Measurements from ENCODE around the gene LAT.

- no peak for TF ChIP-seq POLR2A (IDR thresholded peaks at IDR 0.05; ENCODE audit: low read depth, low read length)
- TF ChIP-seq EZH2 (IDR thresholded peaks at IDR 0.05; ENCODE audit: borderline replicate concordance, low read depth, low read length, severe bottlenecking), result no peak
- no peak for TF ChIP-seq CTCF (IDR thresholded peaks at IDR 0.05; ENCODE audit: extremely low read depth in 1 of 2, insufficient read depth in 1 of 2, low read depth in 1 of 2, low read length in 2 of 2)
- TF ChIP-seq, protein P1, sequence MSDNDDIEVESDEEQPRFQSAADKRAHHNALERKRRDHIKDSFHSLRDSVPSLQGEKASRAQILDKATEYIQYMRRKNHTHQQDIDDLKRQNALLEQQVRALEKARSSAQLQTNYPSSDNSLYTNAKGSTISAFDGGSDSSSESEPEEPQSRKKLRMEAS (IDR thresholded peaks at IDR 0.05; ENCODE audit: insufficient read depth, insufficient read length), result no peak
- TF ChIP-seq POLR2AphosphoS5 (IDR thresholded peaks at IDR 0.05; ENCODE audit: insufficient read depth, low read depth, low read length), result no peak
- no peak for TF ChIP-seq JUN (IDR thresholded peaks at IDR 0.05; ENCODE audit: borderline replicate concordance, insufficient read depth, insufficient read length, low read depth)
- TF ChIP-seq MYC (IDR thresholded peaks at IDR 0.05; ENCODE audit: low read depth, low read length), result no peak
- TF ChIP-seq GATA2 (IDR thresholded peaks at IDR 0.05; ENCODE audit: insufficient read depth, insufficient read length, low read depth, low read length), result no peak
Observed at GRCh38 chr16:28989363-28989762, 4.5 kb downstream of the LAT start.
